Pancreas (tissue), 10 donors: ENCODE results near the gene RPP38. TPM values are rescaled to one million over a fixed set of nuclear protein-coding genes. Genes with fewer than 3 reads are reported as not detected.

Experiments
- ATAC-seq, 4 donors: fragments of 200-7000 bp; cut with Tn5 transposase; one replicate each; pipeline versions ENCODE4 v1.8.0 to v1.9.1; 2020; ENCODE audit warnings: mild to moderate bottlenecking in 4 of 4, moderate library complexity in 4 of 4
- DNase-seq, 6 donors: peaks; one replicate each; pipeline ENCODE4 v3.0.0-alpha.2; 2020
- FAIRE-seq: peaks from 2 replicates; lab custom pipeline; 2012; peaks lifted over from hg19 to GRCh38; lab: Jason Lieb, UNC
- H3K27ac ChIP-seq, 4 donors: fragments of 200-600 bp; sonication (generic); 1 replicate in 3 of 4; 2 replicates in 1 of 4; pipeline versions ENCODE4 v1.5.0 to v1.8.0; 2020
- H3K27me3 ChIP-seq, 4 donors: fragments of 200-600 bp; one replicate each; pipeline ENCODE4 v1.8.0; 2021
- H3K36me3 ChIP-seq, 3 donors: fragments of 200-600 bp; sonication (generic) in 1 of 3; one replicate each; pipeline versions ENCODE4 v1.5.0 to v1.8.0; 2020 to 2021
- H3K4me1 ChIP-seq, 3 donors: fragments of 200-600 bp; one replicate each; pipeline ENCODE4 v1.8.0; 2021
- H3K4me3 ChIP-seq, 4 donors: fragments of 200-600 bp; sonication (generic) in 2 of 4; one replicate each; pipeline versions ENCODE4 v1.5.0 to v1.8.0; 2020 to 2021
- H3K9me3 ChIP-seq, 4 donors: fragments of 200-600 bp; one replicate each; pipeline ENCODE4 v1.8.0; 2021
- CTCF ChIP-seq, 4 donors: fragments of 200-600 bp; sonication (generic) in 3 of 4; IDR thresholded peaks; one replicate each; pipeline versions ENCODE4 v1.5.0 to v1.8.0; 2021; ENCODE audit warnings: antibody characterized with exemption in 4 of 4
- WGBS, 2 donors: extraction: QIAGEN DNeasy Blood & Tissue Kit; methylation state at CpG; one replicate each; pipeline ENCODE4 v1.1.7; 2013; 5-methylcytosine and 5-hydroxymethylcytosine counted together
- intact Hi-C, 3 donors: fragments of 100-400 bp; cut with DNase I; formaldehyde crosslinking; loops; one replicate each; pipeline versions ENCODE4 v1.11.1 to v1.14.2; 2022
- polyA plus RNA-seq, 2 donors: library from polyadenylated mRNA; stranded (reverse); fragments of 200-250 nt; gene quantifications; one replicate each; pipeline ENCODE4 v1.2.3, GENCODE V29; 2013
- total RNA-seq, 6 donors: library from RNA; stranded (reverse); fragmentation: NEBNext Ultra II Directional in 4 of 6; extraction: Animal tissue kit (Norgen Biotek cat#: 25700) in 4 of 6; gene quantifications; one replicate each; pipeline versions ENCODE4 v1.2.1 to v1.2.4, GENCODE V29; 2021 to 2023
- donor health status: healthy with polysubstance abuse.
- donor health status: DM: no; HTN: no; CAD: no; lungs with moderate emphysema.
- donor health status: DM: no; HTN: no; CAD: no.
- donor health status: control.
- donor health status: control.
- donor health status: Bipolar disorder and iron deficiency.
- donor health status: DM: yes; HTN: yes; CAD: no.
- donor health status: DM: no; HTN: no; CAD: no.
- donor health status: DM: no; HTN: no; CAD: no.
- donor health status: DM: yes; HTN: yes; CAD: no.

RPP38 gene
- total and polyA plus RNA-seq, 8 donors, result 4.0 to 14.9 (median 6.9) TPM

GRCh38 chr10:15146366-15146765 lies 49.2 kb downstream of the RPP38 start:
- Histone ChIP-seq H3K4me1 (peaks cover 0 to 4% (median 0%) of the 10 kb centered on the region in 3 donors), H3K4me3 (no peak overlapping the region), H3K36me3 (no peaks in the 10 kb centered on the region), H3K27ac (no peak overlapping the region), H3K27me3 (no peaks in the 10 kb centered on the region), H3K9me3 (no peaks in the 10 kb centered on the region)
- no peak for ATAC-seq
- intact Hi-C loops, result no loop called here
- FAIRE-seq, result no peak
- TF ChIP-seq CTCF (IDR thresholded peaks at IDR 0.05), result no peak
- WGBS, 2 donors, result 83 to 85% methylated on average over 7 of the region's 7 CpGs
- DNase-seq, result no peak

GRCh38 chr10:15147594-15148392 lies 50.6 kb downstream of the RPP38 start:
- FAIRE-seq, result no peak
- Histone ChIP-seq H3K27ac (no peak overlapping the region), H3K4me3 (no peak overlapping the region), H3K9me3 (no peaks in the 10 kb centered on the region), H3K4me1 (no peaks in the 10 kb centered on the region), H3K36me3 (no peaks in the 10 kb centered on the region), H3K27me3 (no peaks in the 10 kb centered on the region)
- 74 to 82% methylated on average over 4 of the region's 4 CpGs for WGBS, 2 donors
- intact Hi-C loops, result no loop called here
- no peak for ATAC-seq
- TF ChIP-seq CTCF (IDR thresholded peaks at IDR 0.05), result no peak
- DNase-seq, result no peak

GRCh38 chr10:15149042-15149771 lies 52.1 kb downstream of the RPP38 start:
- Histone ChIP-seq H3K4me3 (no peak overlapping the region), H3K9me3 (no peaks in the 10 kb centered on the region), H3K36me3 (no peaks in the 10 kb centered on the region), H3K27me3 (no peaks in the 10 kb centered on the region), H3K4me1 (no peaks in the 10 kb centered on the region), H3K27ac (no peak overlapping the region)
- no peak for TF ChIP-seq CTCF (IDR thresholded peaks at IDR 0.05)
- DNase-seq (no peak), ATAC-seq (no peak), FAIRE-seq (no peak)
- 86 to 89% methylated on average over 10 of the region's 10 CpGs for WGBS, 2 donors
- intact Hi-C loops, result no loop called here

- H3K36me3 ChIP-seq, result no peaks in the 10 kb centered on the region
- intact Hi-C loops, result no loop called here
- H3K4me1 ChIP-seq, result no peaks in the 10 kb centered on the region
- H3K4me3 ChIP-seq, result no peak overlapping the region
- no peaks in the 10 kb centered on the region for H3K9me3 ChIP-seq
- DNase-seq (no peak), ATAC-seq (no peak), FAIRE-seq (no peak)
- WGBS, 2 donors, result 93% methylated on average over 7 of the region's 7 CpGs
- TF ChIP-seq CTCF (IDR thresholded peaks at IDR 0.05), result no peak
- H3K27ac ChIP-seq, result no peak overlapping the region
- H3K27me3 ChIP-seq, result no peaks in the 10 kb centered on the region
Measured at GRCh38 chr10:15150563-15150962, 53.4 kb downstream of the RPP38 start.

GRCh38 chr10:15152556-15152955 lies 55.4 kb downstream of the RPP38 start:
- ATAC-seq, result no peak
- intact Hi-C loops, result no loop called here

More at GRCh38 chr10:15152556-15152955, 55.4 kb downstream of the RPP38 start:
- no peak for DNase-seq
- H3K4me1 ChIP-seq, result no peaks in the 10 kb centered on the region
- no peak overlapping the region for H3K4me3 ChIP-seq
- H3K27me3 ChIP-seq, result no peaks in the 10 kb centered on the region
- no peak for TF ChIP-seq CTCF (IDR thresholded peaks at IDR 0.05)
- H3K9me3 ChIP-seq, result no peaks in the 10 kb centered on the region
- H3K27ac ChIP-seq, result no peak overlapping the region
- no peaks in the 10 kb centered on the region for H3K36me3 ChIP-seq
- no peak for FAIRE-seq
